H1 (cell line): Measurements from ENCODE around the gene TCF4. TPM values are rescaled to one million over a fixed set of nuclear protein-coding genes. Genes with fewer than 3 reads are reported as not detected.

Source experiments
- CTCF ChIA-PET: fragments of 300-600 bp; sonication (Branson Sonifier 250); formaldehyde crosslinking; loops from one replicate; lab custom pipeline; 2021; ENCODE audit not compliant: partially characterized antibody; lab: Charles Lee
- POLR2A ChIA-PET: fragments of 300-600 bp; sonication (Branson Sonifier 250); formaldehyde crosslinking; loops from one replicate; lab custom pipeline; 2021; ENCODE audit warnings: inconsistent platforms; ENCODE audit not compliant: partially characterized antibody; lab: Charles Lee
- DNase-seq, 2 experiments: peaks; one replicate each; pipeline versions ENCODE4 v3.0.0 to v3.0.0-alpha.2; 2010 to 2022; ENCODE audit warnings: low spot score in 2 of 2, low read depth in 1 of 2, mixed read lengths in 1 of 2
- FAIRE-seq: peaks from 2 replicates; lab custom pipeline; 2011; peaks lifted over from hg19 to GRCh38; lab: Jason Lieb, UNC
- H2AFZ ChIP-seq: 2 replicates; pipeline ENCODE4 v1.8.1; 2012; ENCODE audit warnings: low read length, inconsistent platforms
- H2AK5ac ChIP-seq: 2 replicates; pipeline ENCODE4 v1.6.1; 2013; ENCODE audit warnings: low read depth, low read length
- H2BK120ac ChIP-seq: replicated peaks from 2 replicates; pipeline ENCODE3; 2013; ENCODE audit warnings: low read depth, low read length, inconsistent platforms
- H2BK12ac ChIP-seq: 2 replicates; pipeline ENCODE4 v1.6.1; 2013; ENCODE audit warnings: low read depth, low read length
- H2BK15ac ChIP-seq: 2 replicates; pipeline ENCODE4 v1.6.1; 2013; ENCODE audit warnings: low read length
- H2BK20ac ChIP-seq: 2 replicates; pipeline ENCODE4 v1.6.1; 2013; ENCODE audit warnings: low read length
- H2BK5ac ChIP-seq: 2 replicates; pipeline ENCODE4 v1.6.1; 2013; ENCODE audit warnings: low read depth, low read length
- H3K14ac ChIP-seq: 2 replicates; pipeline ENCODE4 v1.6.1; 2013; ENCODE audit warnings: inconsistent platforms; ENCODE audit not compliant: insufficient read length
- H3K18ac ChIP-seq: 2 replicates; pipeline ENCODE4 v1.6.1; 2013; ENCODE audit warnings: low read length; ENCODE audit errors: extremely low read depth
- H3K23ac ChIP-seq: 2 replicates; pipeline ENCODE4 v1.6.1; 2013; ENCODE audit warnings: inconsistent platforms; ENCODE audit not compliant: insufficient read length
- H3K23me2 ChIP-seq: 2 replicates; pipeline ENCODE4 v1.6.1; 2013; ENCODE audit warnings: low read depth, low read length
- H3K27ac ChIP-seq: 2 replicates; pipeline ENCODE4 v1.6.1; 2011; ENCODE audit warnings: low read depth, low read length, inconsistent platforms
- H3K27me3 ChIP-seq, 4 experiments: replicated peaks in 1 of 4; 1 replicate in 1 of 4; 2 replicates in 3 of 4; pipeline versions ENCODE4 v1.6.1 to v1.8.1; 2011 to 2013; ENCODE audit warnings: low read length in 3 of 4, mild to moderate bottlenecking in 3 of 4, inconsistent platforms in 2 of 4, mixed read lengths in 2 of 4, moderate library complexity in 1 of 4; ENCODE audit not compliant: control insufficient read depth in 3 of 4, insufficient read depth in 3 of 4; ENCODE audit errors: extremely low read depth in 1 of 4
- H3K36me3 ChIP-seq, 4 experiments: 2 replicates each; pipeline versions ENCODE4 v1.6.1 to v1.8.1; 2011 to 2013; ENCODE audit warnings: mild to moderate bottlenecking in 4 of 4, low read length in 3 of 4, moderate library complexity in 2 of 4, control low read depth in 1 of 4, inconsistent platforms in 1 of 4; ENCODE audit not compliant: insufficient read depth in 4 of 4, control insufficient read depth in 2 of 4
- H3K4ac ChIP-seq: replicated peaks from 2 replicates; pipeline ENCODE3; 2013; ENCODE audit warnings: low read length, low read depth, mixed read lengths, inconsistent platforms; ENCODE audit not compliant: insufficient read length
- H3K4me1 ChIP-seq, 4 experiments: replicated peaks in 1 of 4; 1 replicate in 1 of 4; 2 replicates in 3 of 4; pipeline versions ENCODE4 v1.6.1 to v1.8.1; 2011 to 2013; ENCODE audit warnings: low read length in 3 of 4, inconsistent platforms in 2 of 4, mixed read lengths in 1 of 4; ENCODE audit not compliant: insufficient read depth in 4 of 4, control insufficient read depth in 3 of 4
- H3K4me2 ChIP-seq, 2 experiments: 2 replicates each; pipeline versions ENCODE4 v1.6.1 to v1.8.1; 2011 to 2013; ENCODE audit warnings: low read depth in 2 of 2, low read length in 2 of 2, control low read depth in 1 of 2, inconsistent platforms in 1 of 2, mild to moderate bottlenecking in 1 of 2; ENCODE audit not compliant: insufficient read depth in 1 of 2
- H3K4me3 ChIP-seq, 4 experiments: fragments of 200-600, 300-600 bp in 1 of 4; sonication (generic), shearing (Covaris generic), sonication (Bioruptor Twin) in 1 of 4; 2 replicates each; pipeline versions ENCODE4 v1.5.1 to v1.8.1; 2011 to 2016; ENCODE audit warnings: low read length in 4 of 4, low read depth in 3 of 4, control low read depth in 2 of 4, inconsistent platforms in 2 of 4, mild to moderate bottlenecking in 2 of 4, mixed read lengths in 1 of 4, moderate library complexity in 1 of 4; ENCODE audit not compliant: insufficient read depth in 2 of 4; ENCODE audit errors: extremely low read depth in 1 of 4
- H3K56ac ChIP-seq: replicated peaks from 2 replicates; pipeline ENCODE3; 2013; ENCODE audit warnings: low read depth, mild to moderate bottlenecking, mixed read lengths, low read length, inconsistent platforms; ENCODE audit not compliant: insufficient read length
- H3K79me1 ChIP-seq: 2 replicates; pipeline ENCODE4 v1.6.1; 2013; ENCODE audit warnings: low read depth, low read length, control low read depth
- H3K79me2 ChIP-seq, 2 experiments: 2 replicates each; pipeline versions ENCODE4 v1.6.1 to v1.8.1; 2012 to 2013; ENCODE audit warnings: low read length in 2 of 2, mild to moderate bottlenecking in 2 of 2, inconsistent platforms in 1 of 2; ENCODE audit not compliant: insufficient read depth in 2 of 2, control insufficient read depth in 1 of 2
- H3K9ac ChIP-seq, 4 experiments: replicated peaks in 1 of 4; 1 replicate in 1 of 4; 2 replicates in 3 of 4; pipeline versions ENCODE4 v1.6.1 to v1.8.1; 2011 to 2013; ENCODE audit warnings: low read depth in 3 of 4, low read length in 3 of 4, control low read depth in 2 of 4, mild to moderate bottlenecking in 2 of 4, moderate library complexity in 2 of 4, inconsistent platforms in 1 of 4; ENCODE audit errors: extremely low read depth in 1 of 4
- H3K9me3 ChIP-seq, 2 experiments: 2 replicates each; pipeline versions ENCODE4 v1.6.1 to v1.8.1; 2012 to 2013; ENCODE audit warnings: mild to moderate bottlenecking in 2 of 2, moderate library complexity in 2 of 2, control low read depth in 1 of 2, inconsistent platforms in 1 of 2, low read depth in 1 of 2, low read length in 1 of 2, mixed read lengths in 1 of 2; ENCODE audit not compliant: insufficient read depth in 2 of 2
- H4K20me1 ChIP-seq, 2 experiments: replicated peaks in 1 of 2; 2 replicates each; pipeline versions ENCODE3 to v1.8.1; 2011 to 2013; ENCODE audit warnings: inconsistent platforms in 2 of 2, low read length in 2 of 2, mild to moderate bottlenecking in 1 of 2; ENCODE audit not compliant: insufficient read depth in 2 of 2, control insufficient read depth in 1 of 2
- H4K5ac ChIP-seq: 2 replicates; pipeline ENCODE4 v1.6.1; 2013; ENCODE audit warnings: low read length, low read depth, mixed read lengths, inconsistent platforms; ENCODE audit not compliant: insufficient read length
- H4K8ac ChIP-seq: 2 replicates; pipeline ENCODE4 v1.8.0; 2013; ENCODE audit warnings: mild to moderate bottlenecking, moderate library complexity, low read length, inconsistent platforms; ENCODE audit not compliant: insufficient read depth; ENCODE audit errors: extremely low read depth
- H4K91ac ChIP-seq: replicated peaks from 2 replicates; pipeline ENCODE3; 2013; ENCODE audit warnings: low read length, mixed read lengths, inconsistent platforms; ENCODE audit not compliant: insufficient read length
- ATF3 ChIP-seq: IDR thresholded peaks from 2 replicates; pipeline ENCODE4 v1.6.1; 2011; ENCODE audit warnings: low read depth, mild to moderate bottlenecking, low read length; ENCODE audit not compliant: insufficient read depth
- CREB1 ChIP-seq: IDR thresholded peaks from 2 replicates; pipeline ENCODE4 v1.6.1; 2012; ENCODE audit warnings: inconsistent platforms
- CTCF ChIP-seq, 3 experiments: IDR thresholded peaks; 1 replicate in 2 of 3; 2 replicates in 1 of 3; pipeline versions ENCODE4 v1.5.1 to v1.6.1; 2011; ENCODE audit warnings: low read length in 3 of 3, mild to moderate bottlenecking in 3 of 3, inconsistent platforms in 2 of 3, low read depth in 1 of 3, moderate library complexity in 1 of 3; ENCODE audit not compliant: insufficient read depth in 1 of 3; ENCODE audit errors: control extremely low read depth in 1 of 3
- MAFK ChIP-seq: IDR thresholded peaks from 2 replicates; pipeline ENCODE4 v1.6.1; 2012; ENCODE audit warnings: low read depth, mild to moderate bottlenecking, improper control_type of control experiment, low read length
- POLR2A ChIP-seq, 2 experiments: IDR thresholded peaks; 1 replicate in 1 of 2; 2 replicates in 1 of 2; pipeline ENCODE4 v1.6.1; 2011; ENCODE audit warnings: low read depth in 2 of 2, low read length in 2 of 2, mild to moderate bottlenecking in 2 of 2; ENCODE audit errors: control extremely low read depth in 1 of 2
- SIX5 ChIP-seq: IDR thresholded peaks from 2 replicates; pipeline ENCODE4 v1.6.1; 2011; ENCODE audit warnings: mild to moderate bottlenecking, low read depth, low read length
- TAF7 ChIP-seq: optimal IDR thresholded peaks from 2 replicates; pipeline ENCODE3; 2011; ENCODE audit warnings: low read depth, mild to moderate bottlenecking, inconsistent platforms, low read length, moderate library complexity, borderline replicate concordance
- TBP ChIP-seq: IDR thresholded peaks from 2 replicates; pipeline ENCODE4 v1.6.1; 2011; ENCODE audit warnings: low read depth, low read length, improper control_type of control experiment
- WGBS, 2 experiments: shearing (Covaris generic) in 1 of 2; methylation state at CpG; one replicate each; pipeline versions ENCODE4 v1.1.6 to v1.1.7; 2013 to 2015; ENCODE audit warnings: low lambda C conversion rate in 2 of 2, mixed read lengths in 2 of 2, inconsistent platforms in 1 of 2, low coverage in 1 of 2, missing lambda C conversion rate in 1 of 2; ENCODE audit not compliant: insufficient replicate concordance in 2 of 2, insufficient coverage in 1 of 2, insufficient read length in 1 of 2; ENCODE audit errors: extremely low coverage in 1 of 2, missing lambda C conversion rate in 1 of 2; 5-methylcytosine and 5-hydroxymethylcytosine counted together
- polyA plus RNA-seq, 7 experiments: library from polyadenylated mRNA; depleted of rRNA in 3 of 7; stranded (reverse) in 5 of 7; unstranded in 2 of 7; fragments of >200 nt in 5 of 7; fragments of 200-250 nt in 2 of 7; gene quantifications; 1 replicate in 5 of 7; 2 replicates in 1 of 7; 4 replicates in 1 of 7; pipeline versions ENCODE4 v1.2.1 to v1.2.3, GENCODE V29; 2011 to 2013; ENCODE audit warnings: missing spikeins in 2 of 7, mixed read lengths in 2 of 7
- total RNA-seq: library from RNA; stranded (reverse); fragmentation: NEBNext Ultra II Directional; extraction: Animal tissue kit (Norgen Biotek cat#: 25700); gene quantifications from 2 replicates; pipeline ENCODE4 v1.2.1, GENCODE V29; 2021

TCF4 gene
- total and polyA plus RNA-seq, 2 of the 8 experiments (the other 6 are each of a cell fraction or from before 2014, with no cell fraction given) = 59.3 to 118 TPM

DNA sequence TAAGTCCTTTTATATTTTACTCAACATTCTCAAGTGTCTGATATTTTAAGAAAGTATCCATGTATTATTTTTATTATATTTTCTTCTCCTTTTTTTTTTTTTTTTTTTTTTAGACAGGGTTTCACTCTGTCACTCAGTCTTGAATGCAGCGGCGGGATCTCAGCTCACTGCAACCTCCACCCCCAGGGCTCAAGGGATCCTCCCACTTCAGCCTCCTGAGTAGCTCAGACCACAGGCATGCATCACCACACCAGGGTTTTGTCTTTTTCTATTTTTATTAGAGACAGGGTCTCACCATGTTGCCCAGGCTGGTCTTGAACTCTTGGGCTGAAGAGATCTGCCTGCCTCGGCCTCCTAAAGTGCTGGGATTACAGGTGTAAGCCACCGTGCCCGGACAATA is 212.1 kb downstream of the TCF4 start:
- H3K4me2 ChIP-seq = no peak overlapping the region
- H3K36me3 ChIP-seq = peaks cover 0 to 2% (median 0%) of the 10 kb centered on the region in 4 experiments; a peak in 3 of 8 replicates
- H4K20me1 ChIP-seq = no peaks in the 10 kb centered on the region
- no peak overlapping the region for H2BK12ac ChIP-seq
- H4K8ac ChIP-seq = no peak overlapping the region
- H2AK5ac ChIP-seq = no peak overlapping the region
- CTCF ChIA-PET = interaction anchor here (0.7 kb wide), 1 partner anchor 10 kb away, joined by 3 read pairs; no protein-coding TSS in a partner anchor
- no peak overlapping the region for H3K4ac ChIP-seq
- H2AFZ ChIP-seq = no peak overlapping the region
- no peak for DNase-seq
- H3K27me3 ChIP-seq = peaks cover 0 to 1% (median 0%) of the 10 kb centered on the region in 4 experiments; a peak in 1 of 7 replicates
- no peak overlapping the region for H3K56ac ChIP-seq
- H2BK5ac ChIP-seq = no peak overlapping the region
- no peaks in the 10 kb centered on the region for H3K23me2 ChIP-seq
- H4K91ac ChIP-seq = no peak overlapping the region
- FAIRE-seq = no peak
- no peak overlapping the region for H3K14ac ChIP-seq
- H3K9ac ChIP-seq = no peak overlapping the region
- no peak overlapping the region for H3K27ac ChIP-seq
- no peak overlapping the region for H3K4me3 ChIP-seq
- no peak overlapping the region for H2BK120ac ChIP-seq
- no peak overlapping the region for H3K23ac ChIP-seq
- no peak overlapping the region for H2BK15ac ChIP-seq
- no peak overlapping the region for H2BK20ac ChIP-seq
- H3K4me1 ChIP-seq = 0 out of 7 replicates have a peak, but pooled peaks cover 0 to 3% (median 0%) of the 10 kb centered on the region in 4 experiments
- 100% methylated on average over 5 of the region's 5 CpGs; no CpG with 5 or more reads in 1 of the 2 experiments for WGBS, 2 experiments
- H3K9me3 ChIP-seq = peaks cover 5 to 7% of the 10 kb centered on the region in 2 experiments; a peak in 1 of 4 replicates
- peaks cover 4% of the 10 kb centered on the region; the same call in 1 of the 2 replicates for H3K79me1 ChIP-seq
- peaks cover 0 to 81% of the 10 kb centered on the region in 2 experiments; a peak in 2 of 4 replicates for H3K79me2 ChIP-seq
- POLR2A ChIA-PET = no interaction called here
- no peak overlapping the region for H4K5ac ChIP-seq
- no peak overlapping the region for H3K18ac ChIP-seq
- no peak for TF ChIP-seq SIX5
- no peak for TF ChIP-seq POLR2A (IDR thresholded peaks at IDR 0.05; ENCODE audit: control extremely low read depth in 1 of 2, low read depth in 2 of 2, low read length in 2 of 2)
- no peak for TF ChIP-seq CREB1
- TF ChIP-seq CTCF (IDR thresholded peaks at IDR 0.05; ENCODE audit: control extremely low read depth in 1 of 3, insufficient read depth in 1 of 3, low read depth in 1 of 3, low read length in 3 of 3) = no peak
- no peak for TF ChIP-seq TAF7
- no peak for TF ChIP-seq TBP
- TF ChIP-seq MAFK = no peak
- TF ChIP-seq ATF3 = no peak
